H1 (cell line): Measurements from ENCODE around the gene RANBP2. TPM values are rescaled to one million over a fixed set of nuclear protein-coding genes. Genes with fewer than 3 reads are reported as not detected.

Experiments
- CTCF ChIA-PET: fragments of 300-600 bp; sonication (Branson Sonifier 250); formaldehyde crosslinking; loops from one replicate; lab custom pipeline; 2021; ENCODE audit not compliant: partially characterized antibody; lab: Charles Lee
- POLR2A ChIA-PET: fragments of 300-600 bp; sonication (Branson Sonifier 250); formaldehyde crosslinking; loops from one replicate; lab custom pipeline; 2021; ENCODE audit warnings: inconsistent platforms; ENCODE audit not compliant: partially characterized antibody; lab: Charles Lee
- DNase-seq, 2 experiments: peaks; one replicate each; pipeline versions ENCODE4 v3.0.0 to v3.0.0-alpha.2; 2010 to 2022; ENCODE audit warnings: low spot score in 2 of 2, low read depth in 1 of 2, mixed read lengths in 1 of 2
- FAIRE-seq: peaks from 2 replicates; lab custom pipeline; 2011; peaks lifted over from hg19 to GRCh38; lab: Jason Lieb, UNC
- H2AFZ ChIP-seq: 2 replicates; pipeline ENCODE4 v1.8.1; 2012; ENCODE audit warnings: low read length, inconsistent platforms
- H2AK5ac ChIP-seq: 2 replicates; pipeline ENCODE4 v1.6.1; 2013; ENCODE audit warnings: low read depth, low read length
- H2BK120ac ChIP-seq: replicated peaks from 2 replicates; pipeline ENCODE3; 2013; ENCODE audit warnings: low read depth, low read length, inconsistent platforms
- H2BK12ac ChIP-seq: 2 replicates; pipeline ENCODE4 v1.6.1; 2013; ENCODE audit warnings: low read depth, low read length
- H2BK15ac ChIP-seq: 2 replicates; pipeline ENCODE4 v1.6.1; 2013; ENCODE audit warnings: low read length
- H2BK20ac ChIP-seq: 2 replicates; pipeline ENCODE4 v1.6.1; 2013; ENCODE audit warnings: low read length
- H2BK5ac ChIP-seq: 2 replicates; pipeline ENCODE4 v1.6.1; 2013; ENCODE audit warnings: low read depth, low read length
- H3K14ac ChIP-seq: 2 replicates; pipeline ENCODE4 v1.6.1; 2013; ENCODE audit warnings: inconsistent platforms; ENCODE audit not compliant: insufficient read length
- H3K18ac ChIP-seq: 2 replicates; pipeline ENCODE4 v1.6.1; 2013; ENCODE audit warnings: low read length; ENCODE audit errors: extremely low read depth
- H3K23ac ChIP-seq: 2 replicates; pipeline ENCODE4 v1.6.1; 2013; ENCODE audit warnings: inconsistent platforms; ENCODE audit not compliant: insufficient read length
- H3K23me2 ChIP-seq: 2 replicates; pipeline ENCODE4 v1.6.1; 2013; ENCODE audit warnings: low read depth, low read length
- H3K27ac ChIP-seq: 2 replicates; pipeline ENCODE4 v1.6.1; 2011; ENCODE audit warnings: low read depth, low read length, inconsistent platforms
- H3K27me3 ChIP-seq, 4 experiments: replicated peaks in 1 of 4; 1 replicate in 1 of 4; 2 replicates in 3 of 4; pipeline versions ENCODE4 v1.6.1 to v1.8.1; 2011 to 2013; ENCODE audit warnings: low read length in 3 of 4, mild to moderate bottlenecking in 3 of 4, inconsistent platforms in 2 of 4, mixed read lengths in 2 of 4, moderate library complexity in 1 of 4; ENCODE audit not compliant: control insufficient read depth in 3 of 4, insufficient read depth in 3 of 4; ENCODE audit errors: extremely low read depth in 1 of 4
- H3K36me3 ChIP-seq, 4 experiments: 2 replicates each; pipeline versions ENCODE4 v1.6.1 to v1.8.1; 2011 to 2013; ENCODE audit warnings: mild to moderate bottlenecking in 4 of 4, low read length in 3 of 4, moderate library complexity in 2 of 4, control low read depth in 1 of 4, inconsistent platforms in 1 of 4; ENCODE audit not compliant: insufficient read depth in 4 of 4, control insufficient read depth in 2 of 4
- H3K4ac ChIP-seq: replicated peaks from 2 replicates; pipeline ENCODE3; 2013; ENCODE audit warnings: low read length, low read depth, mixed read lengths, inconsistent platforms; ENCODE audit not compliant: insufficient read length
- H3K4me1 ChIP-seq, 4 experiments: replicated peaks in 1 of 4; 1 replicate in 1 of 4; 2 replicates in 3 of 4; pipeline versions ENCODE4 v1.6.1 to v1.8.1; 2011 to 2013; ENCODE audit warnings: low read length in 3 of 4, inconsistent platforms in 2 of 4, mixed read lengths in 1 of 4; ENCODE audit not compliant: insufficient read depth in 4 of 4, control insufficient read depth in 3 of 4
- H3K4me2 ChIP-seq, 2 experiments: 2 replicates each; pipeline versions ENCODE4 v1.6.1 to v1.8.1; 2011 to 2013; ENCODE audit warnings: low read depth in 2 of 2, low read length in 2 of 2, control low read depth in 1 of 2, inconsistent platforms in 1 of 2, mild to moderate bottlenecking in 1 of 2; ENCODE audit not compliant: insufficient read depth in 1 of 2
- H3K4me3 ChIP-seq, 4 experiments: fragments of 200-600, 300-600 bp in 1 of 4; sonication (generic), shearing (Covaris generic), sonication (Bioruptor Twin) in 1 of 4; 2 replicates each; pipeline versions ENCODE4 v1.5.1 to v1.8.1; 2011 to 2016; ENCODE audit warnings: low read length in 4 of 4, low read depth in 3 of 4, control low read depth in 2 of 4, inconsistent platforms in 2 of 4, mild to moderate bottlenecking in 2 of 4, mixed read lengths in 1 of 4, moderate library complexity in 1 of 4; ENCODE audit not compliant: insufficient read depth in 2 of 4; ENCODE audit errors: extremely low read depth in 1 of 4
- H3K56ac ChIP-seq: replicated peaks from 2 replicates; pipeline ENCODE3; 2013; ENCODE audit warnings: low read depth, mild to moderate bottlenecking, mixed read lengths, low read length, inconsistent platforms; ENCODE audit not compliant: insufficient read length
- H3K79me1 ChIP-seq: 2 replicates; pipeline ENCODE4 v1.6.1; 2013; ENCODE audit warnings: low read depth, low read length, control low read depth
- H3K79me2 ChIP-seq, 2 experiments: 2 replicates each; pipeline versions ENCODE4 v1.6.1 to v1.8.1; 2012 to 2013; ENCODE audit warnings: low read length in 2 of 2, mild to moderate bottlenecking in 2 of 2, inconsistent platforms in 1 of 2; ENCODE audit not compliant: insufficient read depth in 2 of 2, control insufficient read depth in 1 of 2
- H3K9ac ChIP-seq, 4 experiments: replicated peaks in 1 of 4; 1 replicate in 1 of 4; 2 replicates in 3 of 4; pipeline versions ENCODE4 v1.6.1 to v1.8.1; 2011 to 2013; ENCODE audit warnings: low read depth in 3 of 4, low read length in 3 of 4, control low read depth in 2 of 4, mild to moderate bottlenecking in 2 of 4, moderate library complexity in 2 of 4, inconsistent platforms in 1 of 4; ENCODE audit errors: extremely low read depth in 1 of 4
- H3K9me3 ChIP-seq, 2 experiments: 2 replicates each; pipeline versions ENCODE4 v1.6.1 to v1.8.1; 2012 to 2013; ENCODE audit warnings: mild to moderate bottlenecking in 2 of 2, moderate library complexity in 2 of 2, control low read depth in 1 of 2, inconsistent platforms in 1 of 2, low read depth in 1 of 2, low read length in 1 of 2, mixed read lengths in 1 of 2; ENCODE audit not compliant: insufficient read depth in 2 of 2
- H4K20me1 ChIP-seq, 2 experiments: replicated peaks in 1 of 2; 2 replicates each; pipeline versions ENCODE3 to v1.8.1; 2011 to 2013; ENCODE audit warnings: inconsistent platforms in 2 of 2, low read length in 2 of 2, mild to moderate bottlenecking in 1 of 2; ENCODE audit not compliant: insufficient read depth in 2 of 2, control insufficient read depth in 1 of 2
- H4K5ac ChIP-seq: 2 replicates; pipeline ENCODE4 v1.6.1; 2013; ENCODE audit warnings: low read length, low read depth, mixed read lengths, inconsistent platforms; ENCODE audit not compliant: insufficient read length
- H4K8ac ChIP-seq: 2 replicates; pipeline ENCODE4 v1.8.0; 2013; ENCODE audit warnings: mild to moderate bottlenecking, moderate library complexity, low read length, inconsistent platforms; ENCODE audit not compliant: insufficient read depth; ENCODE audit errors: extremely low read depth
- H4K91ac ChIP-seq: replicated peaks from 2 replicates; pipeline ENCODE3; 2013; ENCODE audit warnings: low read length, mixed read lengths, inconsistent platforms; ENCODE audit not compliant: insufficient read length
- SP1 ChIP-seq: IDR thresholded peaks from 2 replicates; pipeline ENCODE4 v1.6.1; 2011; ENCODE audit warnings: low read depth, low read length
- TAF7 ChIP-seq: optimal IDR thresholded peaks from 2 replicates; pipeline ENCODE3; 2011; ENCODE audit warnings: low read depth, mild to moderate bottlenecking, inconsistent platforms, low read length, moderate library complexity, borderline replicate concordance
- WGBS, 2 experiments: shearing (Covaris generic) in 1 of 2; methylation state at CpG; one replicate each; pipeline versions ENCODE4 v1.1.6 to v1.1.7; 2013 to 2015; ENCODE audit warnings: low lambda C conversion rate in 2 of 2, mixed read lengths in 2 of 2, inconsistent platforms in 1 of 2, low coverage in 1 of 2, missing lambda C conversion rate in 1 of 2; ENCODE audit not compliant: insufficient replicate concordance in 2 of 2, insufficient coverage in 1 of 2, insufficient read length in 1 of 2; ENCODE audit errors: extremely low coverage in 1 of 2, missing lambda C conversion rate in 1 of 2; 5-methylcytosine and 5-hydroxymethylcytosine counted together
- polyA plus RNA-seq, 7 experiments: library from polyadenylated mRNA; depleted of rRNA in 3 of 7; stranded (reverse) in 5 of 7; unstranded in 2 of 7; fragments of >200 nt in 5 of 7; fragments of 200-250 nt in 2 of 7; gene quantifications; 1 replicate in 5 of 7; 2 replicates in 1 of 7; 4 replicates in 1 of 7; pipeline versions ENCODE4 v1.2.1 to v1.2.3, GENCODE V29; 2011 to 2013; ENCODE audit warnings: missing spikeins in 2 of 7, mixed read lengths in 2 of 7
- total RNA-seq: library from RNA; stranded (reverse); fragmentation: NEBNext Ultra II Directional; extraction: Animal tissue kit (Norgen Biotek cat#: 25700); gene quantifications from 2 replicates; pipeline ENCODE4 v1.2.1, GENCODE V29; 2021

The RANBP2 gene
- total and polyA plus RNA-seq, 2 of the 8 experiments (the other 6 are each of a cell fraction or from before 2014, with no cell fraction given) = 8.2 to 95.9 TPM

GRCh38 chr2:108704871-108705270 is 14.4 kb upstream of the RANBP2 start:
- no peak overlapping the region for H2BK15ac ChIP-seq
- no peaks in the 10 kb centered on the region for H3K36me3 ChIP-seq
- no peak for FAIRE-seq
- H3K4me3 ChIP-seq = no peak overlapping the region
- no peak overlapping the region for H4K91ac ChIP-seq
- H2AFZ ChIP-seq = no peak overlapping the region
- H4K5ac ChIP-seq = no peak overlapping the region
- POLR2A ChIA-PET = no interaction called here
- no peaks in the 10 kb centered on the region for H3K23me2 ChIP-seq
- DNase-seq = no peak
- no peak overlapping the region for H3K27ac ChIP-seq
- H2BK20ac ChIP-seq = no peak overlapping the region
- no peaks in the 10 kb centered on the region for H3K27me3 ChIP-seq
- no peak overlapping the region for H4K8ac ChIP-seq
- no peak overlapping the region for H3K4ac ChIP-seq
- no peak overlapping the region for H3K9ac ChIP-seq
- no peaks in the 10 kb centered on the region for H3K79me2 ChIP-seq
- no peaks in the 10 kb centered on the region for H3K9me3 ChIP-seq
- H3K4me2 ChIP-seq = no peak overlapping the region
- H4K20me1 ChIP-seq = no peaks in the 10 kb centered on the region
- H2AK5ac ChIP-seq = no peak overlapping the region
- no peak overlapping the region for H2BK12ac ChIP-seq
- no peaks in the 10 kb centered on the region for H3K79me1 ChIP-seq
- no peak overlapping the region for H3K56ac ChIP-seq
- no peak overlapping the region for H3K23ac ChIP-seq
- no peak overlapping the region for H3K18ac ChIP-seq
- 100% methylated on average over 1 of the region's 1 CpG; no CpG with 5 or more reads in 1 of the 2 experiments for WGBS, 2 experiments
- H2BK5ac ChIP-seq = no peak overlapping the region
- H3K4me1 ChIP-seq = no peaks in the 10 kb centered on the region
- CTCF ChIA-PET = no interaction called here
- no peak overlapping the region for H2BK120ac ChIP-seq
- H3K14ac ChIP-seq = no peak overlapping the region
- no peak for TF ChIP-seq SP1
- no peak for TF ChIP-seq TAF7
